Dendritic cell treated with granulocyte-macrophage colony-stimulating factor and Interleukin-4, amounts not matched to agents 40 ng/mL and 50 ng/mL, for 4 days (primary cell): Measurements from ENCODE around the gene A1BG.

Experiments
- H3K27ac Mint-ChIP-seq: one replicate; pipeline ENCODE4 v1.8.0; 2022; ENCODE audit warnings: mild to moderate bottlenecking, mixed read lengths
- H3K27me3 Mint-ChIP-seq: one replicate; pipeline ENCODE4 v1.8.0; 2022; ENCODE audit warnings: mild to moderate bottlenecking, mixed read lengths
- H3K36me3 Mint-ChIP-seq: one replicate; pipeline ENCODE4 v1.8.0; 2022; ENCODE audit warnings: low read depth, mixed read lengths
- H3K4me1 Mint-ChIP-seq: one replicate; pipeline ENCODE4 v1.8.0; 2022; ENCODE audit warnings: low read depth, mixed read lengths
- H3K4me3 Mint-ChIP-seq: one replicate; pipeline ENCODE4 v1.8.0; 2022; ENCODE audit warnings: mild to moderate bottlenecking, moderate library complexity, mixed read lengths
- H3K9me3 Mint-ChIP-seq: one replicate; pipeline ENCODE4 v1.8.0; 2022; ENCODE audit warnings: mixed read lengths
- intact Hi-C: fragments of 100-400 bp; cut with micrococcal nuclease; formaldehyde crosslinking; loops from one replicate; pipeline ENCODE4 v1.15.0; 2022

The A1BG gene

GRCh38 chr19:58394821-58395219 lies 41.5 kb upstream of the A1BG start:
- no peaks in the 10 kb centered on the region for H3K9me3 Mint-ChIP-seq
- peaks cover 32% of the 10 kb centered on the region for H3K4me1 Mint-ChIP-seq
- H3K27me3 Mint-ChIP-seq = peaks cover 52% of the 10 kb centered on the region
- H3K4me3 Mint-ChIP-seq = no peak overlapping the region
- intact Hi-C loops = no loop called here
- no peak overlapping the region for H3K27ac Mint-ChIP-seq
- peaks cover 61% of the 10 kb centered on the region for H3K36me3 Mint-ChIP-seq

- H3K36me3 Mint-ChIP-seq = peaks cover 72% of the 10 kb centered on the region
- H3K9me3 Mint-ChIP-seq = no peaks in the 10 kb centered on the region
- H3K27ac Mint-ChIP-seq = no peak overlapping the region
- no peak overlapping the region for H3K4me3 Mint-ChIP-seq
- H3K4me1 Mint-ChIP-seq = peaks cover 38% of the 10 kb centered on the region
- peaks cover 45% of the 10 kb centered on the region for H3K27me3 Mint-ChIP-seq
- intact Hi-C loops = no loop called here
Observed at GRCh38 chr19:58393725-58394033, 40.4 kb upstream of the A1BG start.

- no peak overlapping the region for H3K4me3 Mint-ChIP-seq
- H3K36me3 Mint-ChIP-seq = peaks cover 78% of the 10 kb centered on the region
- H3K27me3 Mint-ChIP-seq = peaks cover 42% of the 10 kb centered on the region
- peaks cover 42% of the 10 kb centered on the region for H3K4me1 Mint-ChIP-seq
- intact Hi-C loops = no loop called here
- H3K9me3 Mint-ChIP-seq = no peaks in the 10 kb centered on the region
- no peak overlapping the region for H3K27ac Mint-ChIP-seq
Observed at GRCh38 chr19:58392945-58393724, 39.8 kb upstream of the A1BG start.

- Mint-ChIP-seq H3K4me3 (peak overlapping the region; percentile 96), H3K27ac (peak overlapping the region; percentile 96), H3K36me3 (peaks cover 66% of the 10 kb centered on the region), H3K27me3 (no peaks in the 10 kb centered on the region), H3K9me3 (no peaks in the 10 kb centered on the region), H3K4me1 (peaks cover 36% of the 10 kb centered on the region)
- intact Hi-C loops = no loop called here
Observed at GRCh38 chr19:58388175-58388526, 34.9 kb upstream of the A1BG start.

- no peaks in the 10 kb centered on the region for H3K9me3 Mint-ChIP-seq
- H3K4me3 Mint-ChIP-seq = peak overlapping the region; percentile 96
- H3K4me1 Mint-ChIP-seq = peaks cover 36% of the 10 kb centered on the region
- no peaks in the 10 kb centered on the region for H3K27me3 Mint-ChIP-seq
- intact Hi-C loops = loop anchor here (1.0 kb wide), 1 partner anchor 82 kb away; the partner anchor contains the start of gene ERVK3-1
- H3K36me3 Mint-ChIP-seq = peaks cover 60% of the 10 kb centered on the region
- peak overlapping the region; percentile 96 for H3K27ac Mint-ChIP-seq
Observed at GRCh38 chr19:58387338-58388174, 34.3 kb upstream of the A1BG start.

GRCh38 chr19:58386576-58387337 lies 33.5 kb upstream of the A1BG start, which contains the start of gene RPS5:
Gene RPS5, plus strand, starts transcription at chr19:58387269. Its CDS starts 869 bp downstream, at chr19:58388138.
- Mint-ChIP-seq H3K27me3 (no peaks in the 10 kb centered on the region), H3K36me3 (peaks cover 52% of the 10 kb centered on the region), H3K4me3 (peak within 1 kb of the TSS; percentile 96), H3K9me3 (no peaks in the 10 kb centered on the region), H3K4me1 (peaks cover 43% of the 10 kb centered on the region), H3K27ac (peak within 1 kb of the TSS; percentile 96)
- intact Hi-C loops = loop anchor here (1.0 kb wide), 1 partner anchor 81 kb away; the partner anchor contains the start of gene ERVK3-1

GRCh38 chr19:58385891-58386575 lies 32.7 kb upstream of the A1BG start:
- H3K36me3 Mint-ChIP-seq = peaks cover 50% of the 10 kb centered on the region
- peak overlapping the region; percentile 96 for H3K27ac Mint-ChIP-seq
- H3K9me3 Mint-ChIP-seq = no peaks in the 10 kb centered on the region
- peaks cover 43% of the 10 kb centered on the region for H3K4me1 Mint-ChIP-seq
- H3K27me3 Mint-ChIP-seq = no peaks in the 10 kb centered on the region
- peak overlapping the region; percentile 96 for H3K4me3 Mint-ChIP-seq
- intact Hi-C loops = no loop called here

- peaks cover 40% of the 10 kb centered on the region for H3K4me1 Mint-ChIP-seq
- H3K27ac Mint-ChIP-seq = peak overlapping the region; percentile 96
- no peaks in the 10 kb centered on the region for H3K9me3 Mint-ChIP-seq
- H3K4me3 Mint-ChIP-seq = peak overlapping the region; percentile 96
- intact Hi-C loops = no loop called here
- H3K27me3 Mint-ChIP-seq = no peaks in the 10 kb centered on the region
- H3K36me3 Mint-ChIP-seq = peaks cover 50% of the 10 kb centered on the region
Observed at GRCh38 chr19:58385313-58385890, 32.1 kb upstream of the A1BG start.

- Mint-ChIP-seq H3K36me3 (peaks cover 32% of the 10 kb centered on the region), H3K27me3 (no peaks in the 10 kb centered on the region), H3K9me3 (no peaks in the 10 kb centered on the region), H3K27ac (no peak overlapping the region), H3K4me3 (no peak overlapping the region), H3K4me1 (peaks cover 40% of the 10 kb centered on the region)
- intact Hi-C loops = no loop called here
Observed at GRCh38 chr19:58382997-58383603, 29.8 kb upstream of the A1BG start.

GRCh38 chr19:58381460-58382212 lies 28.3 kb upstream of the A1BG start:
- H3K36me3 Mint-ChIP-seq = peaks cover 21% of the 10 kb centered on the region
- no peaks in the 10 kb centered on the region for H3K9me3 Mint-ChIP-seq
- peak overlapping the region; percentile 78 for H3K4me3 Mint-ChIP-seq
- no peaks in the 10 kb centered on the region for H3K27me3 Mint-ChIP-seq
- intact Hi-C loops = loop anchor here (1.0 to 2.0 kb wide), 5 partner anchors 19 to 199 kb away; partner anchors contain the start of genes ZNF132, ZNF274, ZNF497 and ZNF584
- H3K27ac Mint-ChIP-seq = peak overlapping the region; percentile 86
- H3K4me1 Mint-ChIP-seq = peaks cover 35% of the 10 kb centered on the region

GRCh38 chr19:58380662-58381459 lies 27.6 kb upstream of the A1BG start, which contains the start of gene ZNF837:
Gene ZNF837, minus strand, starts transcription at chr19:58381030. Its CDS starts 11,698 bp downstream, at chr19:58369332.
- Mint-ChIP-seq H3K4me3 (peak within 1 kb of the TSS; percentile 78), H3K4me1 (peaks cover 29% of the 10 kb centered on the region), H3K36me3 (peaks cover 16% of the 10 kb centered on the region), H3K27ac (peak within 1 kb of the TSS; percentile 86), H3K9me3 (no peaks in the 10 kb centered on the region), H3K27me3 (no peaks in the 10 kb centered on the region)
- intact Hi-C loops = loop anchor here (1.0 to 2.0 kb wide), 5 partner anchors 18 to 198 kb away; partner anchors contain the start of genes ZNF132, ZNF274, ZNF497 and ZNF584
